Frontal cortex (tissue), 4 donors: ENCODE results near the gene SBF2. TPM values are rescaled to one million over a fixed set of nuclear protein-coding genes. Genes with fewer than 3 reads are reported as not detected.
"Not testable (repeated sequence)": the region's sequence is repeated elsewhere in the genome, so short reads cannot be mapped to it uniquely, and the experiment has no call there.

Experiments used
- DNase-seq, 2 donors: peaks; one replicate each; pipeline ENCODE4 v3.0.0; 2012; ENCODE audit warnings: low spot score in 2 of 2
- FAIRE-seq: peaks from 2 replicates; lab custom pipeline; 2012; peaks lifted over from hg19 to GRCh38; lab: Jason Lieb, UNC
- total RNA-seq: library from RNA; depleted of rRNA; stranded (reverse); fragments of >200 nt; gene quantifications from one replicate; pipeline ENCODE4 v1.2.3, GENCODE V29; 2014
- donor health status: control.
- donor health status: control.
- donor health status: control.

SBF2 gene
- total RNA-seq, 1 donor from 2014 or later: 104 TPM

GRCh38 chr11:9753021-9753420, 541.0 kb downstream of the SBF2 start:
- FAIRE-seq (no peak), DNase-seq (no peak)

GRCh38 chr11:9752091-9752490, 541.9 kb downstream of the SBF2 start:
- DNase-seq (no peak), FAIRE-seq (no peak)

- no peak for DNase-seq
- no peak for FAIRE-seq
These were observed 543.5 kb downstream of the SBF2 start for GRCh38 chr11:9750551-9750950.

GRCh38 chr11:9748361-9748970, 545.6 kb downstream of the SBF2 start:
- DNase-seq: peak in 1 of 2 donors; percentile 70
- FAIRE-seq: no peak

- DNase-seq: no peak
- no peak for FAIRE-seq
These were observed 546.2 kb downstream of the SBF2 start for GRCh38 chr11:9747828-9748227.

- DNase-seq: no peak
- no peak for FAIRE-seq
These were observed 546.8 kb downstream of the SBF2 start for GRCh38 chr11:9747229-9747628.

- no peak for FAIRE-seq
- DNase-seq: no peak
These were observed 548.4 kb downstream of the SBF2 start for GRCh38 chr11:9745411-9746211.

- not testable (repeated sequence) for FAIRE-seq, DNase-seq
These were observed 550.5 kb downstream of the SBF2 start for GRCh38 chr11:9743512-9743911.

GRCh38 chr11:9741260-9741659, 552.8 kb downstream of the SBF2 start:
- DNase-seq (no peak), FAIRE-seq (no peak)

GRCh38 chr11:9740202-9740883, 553.7 kb downstream of the SBF2 start:
- DNase-seq: no peak
- FAIRE-seq: no peak

GRCh38 chr11:9739123-9739900, 554.7 kb downstream of the SBF2 start:
- FAIRE-seq (no peak), DNase-seq (no peak)

- no peak for DNase-seq
These were observed 555.3 kb downstream of the SBF2 start for GRCh38 chr11:9738707-9739106.

GRCh38 chr11:9738116-9738515, 555.9 kb downstream of the SBF2 start:
- DNase-seq: no peak
- no peak for FAIRE-seq

More at GRCh38 chr11:9738707-9739106, 555.3 kb downstream of the SBF2 start:
- FAIRE-seq: no peak

- no peak for FAIRE-seq
- DNase-seq: no peak
These were observed 557.7 kb downstream of the SBF2 start for GRCh38 chr11:9736365-9736764.

GRCh38 chr11:9735919-9736318, 558.1 kb downstream of the SBF2 start:
- FAIRE-seq: no peak
- no peak for DNase-seq

GRCh38 chr11:9735236-9735635, 558.8 kb downstream of the SBF2 start:
- DNase-seq (no peak), FAIRE-seq (no peak)

- FAIRE-seq (no peak), DNase-seq (no peak)
These were observed 560.8 kb downstream of the SBF2 start for GRCh38 chr11:9733212-9733611.

- no peak for DNase-seq
- FAIRE-seq: no peak
These were observed 561.6 kb downstream of the SBF2 start for GRCh38 chr11:9732453-9732852.

- no peak for DNase-seq
- no peak for FAIRE-seq
These were observed 562.8 kb downstream of the SBF2 start for GRCh38 chr11:9731256-9731655.
